Stimulated activated CD8-positive, alpha-beta memory T cell treated with anti-CD3 and anti-CD28 coated beads, Interleukin-7, amount 100 ng/mL, for 1 hour (primary cell): ENCODE data around the gene CALML5.

Source experiments
- DNase-seq, 2 donors: peaks; one replicate each; pipeline ENCODE4 v3.0.0-alpha.2; 2020; ENCODE audit warnings: low read depth in 2 of 2

CALML5 gene

DNA sequence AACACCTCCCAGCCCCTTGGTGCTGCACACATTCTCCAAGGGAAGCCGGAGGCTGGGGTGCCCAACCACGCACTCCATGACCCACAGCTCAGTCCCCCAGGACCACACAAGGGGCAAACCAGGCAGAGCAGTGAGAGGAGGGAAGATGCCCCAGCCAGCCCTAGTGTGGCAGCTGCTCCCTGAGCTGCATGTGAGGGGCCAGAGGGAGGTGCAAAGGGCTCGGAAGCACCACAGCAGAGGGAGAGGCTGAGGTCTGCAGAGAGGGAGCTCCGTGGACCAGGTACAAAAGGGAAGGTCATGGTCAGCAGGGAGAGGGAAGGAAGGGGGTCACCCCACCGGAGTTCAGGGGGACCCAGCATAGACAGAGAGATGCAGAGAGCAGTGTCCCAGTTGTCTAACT, 1.5 kb upstream of the CALML5 start:
- no peak for DNase-seq

DNA sequence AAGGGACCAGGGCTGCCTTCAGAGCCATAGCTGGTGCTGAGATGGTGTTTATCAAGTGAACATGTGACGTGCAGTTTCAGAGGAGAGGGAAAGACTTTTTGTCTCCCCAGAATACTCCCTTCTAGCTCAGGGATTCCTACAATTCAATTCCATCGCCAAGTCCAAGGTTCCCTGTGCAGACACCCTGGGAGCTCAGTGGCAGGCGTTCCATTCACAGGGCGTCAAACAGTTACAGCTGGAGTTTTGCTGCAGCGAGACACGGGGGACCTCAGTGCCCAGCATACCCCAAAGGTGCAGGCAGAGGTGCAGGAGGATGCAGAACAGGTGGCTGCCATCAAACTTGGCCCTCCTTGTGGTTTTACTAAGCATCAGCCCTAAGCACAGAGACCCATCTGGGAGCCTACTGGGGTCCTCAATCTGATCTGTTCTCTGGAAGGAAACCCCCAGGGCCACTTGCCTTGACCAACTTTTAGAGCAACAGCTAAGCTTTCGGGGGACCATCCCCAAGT, 846 bp upstream of the CALML5 start:
- DNase-seq, result no peak

DNA sequence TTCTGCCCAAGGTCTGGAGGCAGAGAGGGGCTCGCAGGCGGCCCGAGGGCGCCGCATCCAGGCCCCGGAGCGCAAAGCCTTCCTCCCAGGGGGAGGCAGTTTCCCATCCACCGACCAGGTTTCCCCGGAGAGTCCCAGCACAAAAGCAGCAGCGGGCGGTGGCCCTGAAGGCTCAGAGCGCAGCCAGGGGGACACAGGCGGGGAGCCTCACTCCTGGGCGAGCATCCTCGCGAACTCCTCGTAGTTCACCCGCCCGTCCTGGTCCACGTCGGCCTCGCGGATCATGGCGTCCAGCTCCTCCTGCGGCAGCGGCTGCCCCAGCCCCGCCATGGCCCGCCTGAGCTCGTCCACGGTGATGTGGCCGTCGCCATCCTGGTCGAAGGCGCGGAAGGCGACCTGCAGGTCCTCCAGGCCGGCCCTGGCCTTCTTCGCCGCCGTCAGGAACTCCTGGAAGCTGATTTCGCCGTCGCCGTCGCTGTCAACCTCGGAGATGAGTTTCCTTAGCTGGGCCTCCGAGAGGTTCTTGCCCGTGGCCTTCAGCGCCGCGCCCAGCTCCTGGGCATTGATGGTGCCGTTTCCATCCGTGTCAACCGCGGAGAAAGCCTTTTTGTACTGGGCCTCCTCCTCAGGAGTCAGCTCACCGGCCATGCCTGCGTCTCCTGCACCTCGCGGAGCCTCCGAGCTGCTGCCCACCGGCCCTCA, 428 bp downstream of the CALML5 start:
- no peak for DNase-seq

DNA sequence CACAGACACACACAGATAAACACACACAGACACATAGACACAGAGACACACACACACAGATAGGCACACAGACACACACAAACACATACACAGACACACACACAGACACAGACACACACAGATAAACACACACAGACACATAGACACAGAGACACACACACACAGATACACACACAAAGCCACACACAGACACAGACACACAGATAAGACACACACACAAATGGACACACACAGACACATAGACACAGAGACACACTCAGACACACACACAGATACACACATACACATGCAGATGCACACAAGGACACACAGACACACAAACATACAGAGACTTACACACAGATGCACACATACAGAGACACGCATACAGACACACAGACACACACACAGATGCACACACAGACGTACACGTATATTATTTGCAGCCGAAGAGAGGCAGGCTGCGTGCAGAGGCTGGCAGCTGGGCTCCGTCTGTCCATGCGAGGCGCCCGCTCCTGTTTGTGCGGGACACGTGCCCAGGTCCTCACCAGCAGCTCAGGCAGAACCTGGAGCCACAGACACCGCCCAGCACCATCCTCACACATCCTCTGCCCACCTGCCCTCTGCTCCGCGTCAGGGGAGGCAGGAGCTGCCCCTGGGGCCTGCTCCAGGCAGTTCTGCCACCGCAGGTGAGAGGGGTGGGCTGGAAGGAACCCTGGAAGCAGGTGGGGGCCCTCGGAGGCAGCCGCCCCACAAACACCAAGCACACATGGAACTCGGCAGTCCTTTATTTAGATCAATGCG, 1.2 kb downstream of the CALML5 start:
- DNase-seq, result no peak

DNA sequence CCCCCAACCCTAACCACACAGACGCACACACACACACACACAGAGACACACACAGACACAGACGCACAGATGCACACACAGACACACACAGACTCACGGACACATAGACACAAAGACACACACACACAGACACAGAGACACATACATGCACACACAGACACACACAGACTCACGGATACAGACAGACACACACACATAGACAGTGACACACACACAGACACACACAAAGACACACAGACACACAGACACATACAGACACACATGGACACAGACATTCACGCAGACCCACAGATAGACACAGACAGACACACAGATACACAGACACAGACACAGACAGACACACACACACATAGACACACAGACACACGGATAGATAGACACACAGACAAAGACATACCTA, 2.1 kb downstream of the CALML5 start:
- no peak for DNase-seq

DNA sequence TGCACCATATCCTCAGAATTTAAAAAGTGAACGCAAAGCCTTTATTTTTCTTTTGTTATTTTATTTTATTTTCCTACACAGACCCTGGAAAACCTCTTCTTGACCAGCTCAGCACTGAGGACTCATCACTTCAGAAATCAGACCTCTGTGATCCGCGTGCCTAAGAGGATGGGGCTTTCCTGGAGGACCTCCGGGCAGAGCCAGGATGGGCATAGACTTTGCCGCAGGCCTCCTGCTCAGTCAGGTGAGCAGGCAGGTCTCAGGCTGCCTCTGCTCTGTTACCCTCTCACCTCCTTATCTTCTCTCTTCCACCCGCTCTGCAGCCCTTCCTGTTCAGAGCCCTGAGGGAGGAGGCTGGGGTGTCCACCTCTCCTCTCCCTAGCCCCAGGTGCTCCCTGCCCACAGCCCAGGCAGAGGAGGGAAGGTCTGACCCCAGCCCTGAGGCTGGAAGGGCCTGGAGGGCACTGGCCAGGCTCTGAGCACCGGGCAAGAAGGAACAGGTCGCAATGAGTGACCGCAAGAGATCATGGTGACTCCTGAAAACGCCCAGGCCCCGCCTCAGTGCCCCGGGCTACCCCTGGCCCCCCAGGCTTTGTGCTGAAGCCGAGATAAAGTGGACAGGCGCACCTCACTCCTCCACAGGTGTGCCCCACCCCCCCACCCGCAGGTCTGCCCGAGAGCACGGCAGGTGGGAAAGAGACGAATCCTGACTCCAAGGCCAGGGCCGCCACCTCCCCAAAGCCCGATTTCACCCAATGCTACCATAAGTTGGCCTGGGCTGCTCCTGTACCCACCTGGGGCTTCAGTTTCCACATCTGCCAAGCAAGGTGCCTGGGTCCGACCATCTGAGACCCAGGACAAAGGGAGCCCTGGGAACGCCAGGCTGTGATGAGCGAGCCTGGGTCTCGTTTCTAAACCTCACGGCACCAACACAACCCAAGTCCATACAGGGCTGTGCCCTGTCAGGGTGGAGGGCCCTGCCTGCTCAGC, 2.8 kb downstream of the CALML5 start:
- DNase-seq, result no peak

DNA sequence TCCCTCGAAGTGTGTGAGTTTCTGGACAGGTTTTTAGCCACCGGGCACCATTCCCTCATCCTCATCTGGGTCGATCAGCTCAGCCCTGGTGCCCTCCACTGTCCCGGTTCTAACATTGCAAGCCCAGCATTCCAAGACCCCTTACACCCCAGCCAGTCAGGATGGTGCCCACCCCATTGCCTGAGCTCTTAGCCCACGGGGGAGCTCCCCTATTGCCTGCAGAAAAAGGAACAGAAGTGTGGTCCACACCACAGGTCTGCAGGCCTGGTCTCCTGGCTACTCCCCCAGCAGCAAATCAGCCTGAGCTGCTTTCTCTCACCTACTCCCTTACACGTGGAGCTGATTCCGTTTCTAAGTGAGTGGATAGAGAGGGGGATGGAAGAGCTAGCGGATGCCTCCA, 4.8 kb downstream of the CALML5 start:
- DNase-seq, result no peak

DNA sequence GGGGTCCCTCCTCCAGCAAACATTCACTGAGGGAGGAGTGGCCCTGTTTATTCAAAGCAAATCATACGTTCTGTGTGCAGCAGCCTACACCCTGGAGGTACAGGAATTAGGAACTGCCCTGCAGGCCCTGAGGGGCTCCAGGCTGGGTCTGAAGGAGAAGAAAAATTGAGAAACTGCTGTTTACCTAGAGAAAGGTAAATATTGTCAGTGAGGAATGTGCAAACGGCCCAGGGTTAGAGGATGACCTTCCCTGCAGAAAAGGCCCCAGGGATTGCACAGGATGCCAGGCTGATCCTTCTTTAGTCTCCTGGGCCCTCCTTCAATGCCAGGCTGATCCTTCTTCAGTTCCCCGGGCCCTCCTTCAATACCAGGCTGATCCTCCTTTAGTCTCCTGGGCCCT, 5.7 kb downstream of the CALML5 start:
- no peak for DNase-seq

DNA sequence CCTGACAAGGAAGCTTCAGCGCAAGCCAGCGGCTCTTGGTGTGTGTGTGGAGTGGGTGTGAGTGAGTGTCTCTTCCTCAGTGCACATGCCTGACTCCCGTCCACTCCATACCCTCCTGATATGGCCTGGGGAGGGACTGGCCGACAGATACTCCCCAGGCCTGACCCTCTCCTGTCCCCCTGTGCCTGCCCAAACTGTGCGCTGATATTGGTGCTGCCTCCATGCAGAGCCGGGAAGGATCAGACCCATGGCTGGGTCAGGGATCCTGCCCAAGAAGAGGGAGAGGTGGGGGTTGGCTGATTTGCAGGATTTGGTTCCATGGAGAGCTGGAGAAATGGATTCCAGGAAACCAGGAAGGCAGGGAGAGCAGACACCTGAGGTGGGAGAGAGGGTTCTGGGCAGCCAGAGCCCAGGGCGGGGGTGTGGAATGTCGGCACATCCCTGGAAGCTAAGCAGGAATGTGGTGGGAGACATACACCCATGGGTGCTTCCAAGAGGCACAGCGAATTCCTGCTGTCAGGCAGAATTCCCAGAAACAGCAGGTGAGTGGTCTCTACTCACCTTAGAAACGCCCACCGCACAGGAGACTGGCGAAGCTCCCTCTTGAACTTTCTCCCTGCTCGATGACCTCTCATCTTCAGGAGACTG, 6.3 kb downstream of the CALML5 start:
- no peak for DNase-seq

DNA sequence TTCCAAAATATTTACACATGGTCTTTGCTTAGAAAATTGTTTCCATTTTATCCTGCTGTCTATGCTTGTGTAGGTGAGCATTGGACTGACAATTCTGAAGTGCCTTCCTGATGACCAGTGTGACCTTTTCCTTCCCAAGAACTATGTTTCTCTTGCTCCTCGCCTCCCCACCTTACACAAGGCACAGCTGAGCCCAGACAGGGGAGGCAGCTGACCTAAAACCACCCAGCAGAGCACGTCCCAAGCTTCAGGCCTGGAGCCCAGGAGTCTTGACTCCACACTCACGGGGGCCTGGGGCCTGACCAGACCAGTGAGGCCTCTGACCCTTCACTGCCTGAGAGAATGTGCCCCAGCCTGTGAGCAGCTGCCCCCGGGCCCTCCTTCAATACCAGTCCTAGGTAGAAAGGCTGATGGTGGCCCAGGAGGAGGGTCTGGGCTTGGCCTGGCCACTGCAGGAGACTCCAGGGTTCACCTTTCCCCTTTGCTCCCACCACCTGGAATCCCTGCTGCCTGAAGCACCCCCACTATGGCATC, 7.0 kb downstream of the CALML5 start:
- DNase-seq, result no peak

DNA sequence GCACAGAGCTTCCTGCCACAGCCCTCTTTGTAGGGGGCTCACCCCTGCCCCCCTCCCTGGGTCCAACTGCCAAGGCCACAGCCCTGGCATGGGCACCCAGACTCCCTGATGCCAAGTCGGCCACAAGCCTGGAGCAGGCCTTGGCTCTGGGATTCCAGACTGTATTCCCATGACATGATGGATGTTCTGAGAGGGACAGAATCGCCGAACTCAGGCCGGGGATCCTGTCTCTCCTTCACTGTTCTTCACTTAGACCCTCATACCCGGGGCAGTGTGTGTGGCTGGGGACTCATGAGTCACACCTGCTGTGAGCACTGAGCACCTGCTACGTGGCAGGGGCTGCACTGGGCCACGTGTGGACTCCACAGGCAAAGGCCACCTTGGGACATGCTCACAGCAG, 7.9 kb downstream of the CALML5 start:
- no peak for DNase-seq

DNA sequence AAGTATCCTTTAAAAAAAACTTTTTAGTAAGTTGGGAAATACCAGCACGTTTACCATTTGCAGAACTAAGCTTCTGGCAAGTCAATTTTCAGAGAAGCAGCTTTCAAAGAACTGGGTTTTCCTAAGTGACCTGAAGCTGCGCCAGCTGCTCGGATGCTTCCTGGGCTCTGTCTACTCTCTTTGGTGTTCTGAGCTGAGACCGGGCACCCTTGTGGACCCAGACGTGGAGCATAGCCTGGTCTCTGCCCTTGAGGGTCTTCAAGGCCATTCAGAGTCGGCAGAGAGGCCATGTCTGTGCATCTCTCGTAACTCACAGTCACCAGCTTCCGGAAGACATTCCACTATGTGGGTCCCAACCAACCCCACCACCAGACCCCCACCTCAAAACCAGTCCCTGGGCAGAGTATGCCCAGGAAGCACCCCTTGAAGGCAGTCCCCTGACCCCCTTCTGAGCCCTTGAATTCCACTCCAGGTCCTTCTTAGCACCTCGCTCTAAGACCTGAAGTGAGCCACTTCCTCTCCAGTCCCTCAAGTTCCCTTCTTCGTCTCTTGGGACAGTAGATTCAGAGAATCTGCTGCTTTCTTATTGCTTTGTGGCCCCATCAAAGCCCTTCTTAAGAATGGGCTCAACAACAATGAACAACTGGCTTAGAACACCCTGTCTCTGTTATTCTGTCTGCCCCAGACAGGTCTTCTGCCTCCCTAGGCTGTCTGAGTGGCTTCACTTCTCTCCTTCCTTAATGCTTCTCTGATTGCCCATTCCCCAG, 8.5 kb downstream of the CALML5 start:
- no peak for DNase-seq

DNA sequence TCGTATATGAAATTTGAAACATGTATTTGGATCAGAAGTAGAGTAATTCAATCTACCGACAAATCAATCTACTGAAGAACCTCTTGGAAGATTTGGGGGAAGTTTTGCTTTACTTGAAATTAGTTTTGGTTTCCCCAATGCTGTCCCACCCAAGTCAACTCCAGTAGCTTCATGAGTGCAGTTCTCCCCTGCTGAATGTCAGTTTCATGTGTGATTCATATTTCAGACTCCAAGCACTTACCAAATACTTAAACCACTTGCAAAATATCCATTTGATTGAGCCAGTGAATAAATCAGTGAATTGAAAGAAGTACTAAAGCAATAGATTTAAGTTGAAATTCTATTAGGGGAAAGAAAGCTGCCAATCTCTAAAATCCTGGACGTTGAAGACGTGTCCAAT, 9.3 kb downstream of the CALML5 start:
- no peak for DNase-seq

DNA sequence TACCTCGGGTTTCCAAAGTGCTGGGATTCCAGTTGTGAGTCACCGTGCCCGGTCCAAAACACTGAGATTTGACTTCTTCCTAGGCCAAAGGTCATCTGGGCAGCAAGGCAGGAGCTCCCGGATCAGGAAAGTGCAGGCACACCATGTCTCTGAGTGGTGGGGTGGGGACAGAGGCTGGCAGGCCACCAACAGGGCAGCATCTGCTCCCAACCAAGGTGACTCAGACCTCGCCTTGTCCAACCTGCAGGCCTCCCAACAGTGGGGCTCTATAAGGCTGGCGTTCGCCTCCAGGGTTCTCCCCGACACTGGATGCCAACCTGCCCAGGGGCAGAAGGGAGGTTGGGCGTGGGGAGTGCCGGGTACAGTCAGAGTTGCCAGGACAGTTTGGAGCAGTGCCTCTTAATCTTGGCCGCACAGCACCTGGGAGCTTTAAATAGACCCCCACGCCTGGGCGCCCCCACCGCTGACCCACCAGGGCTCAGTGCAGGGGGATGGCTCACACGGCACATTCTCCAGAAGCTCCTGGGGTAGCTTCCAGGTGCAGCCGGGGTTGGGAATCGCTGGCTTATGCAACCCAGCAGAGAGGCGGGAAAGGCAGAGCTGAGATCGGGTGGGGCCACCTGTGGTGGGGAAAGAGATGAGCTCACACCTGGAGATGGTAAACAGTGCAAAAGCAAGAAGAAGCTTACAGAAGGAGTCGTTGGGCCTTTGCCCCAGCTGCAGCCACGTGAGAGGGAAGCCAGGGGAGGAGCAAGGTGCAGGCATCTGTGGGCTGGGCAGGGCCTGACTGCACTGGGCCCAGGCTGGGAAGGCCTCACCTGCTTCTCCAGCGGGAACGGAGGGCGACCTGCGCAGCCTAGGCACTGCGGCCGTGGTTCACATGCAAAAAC, 10.9 kb downstream of the CALML5 start:
- no peak for DNase-seq

DNA sequence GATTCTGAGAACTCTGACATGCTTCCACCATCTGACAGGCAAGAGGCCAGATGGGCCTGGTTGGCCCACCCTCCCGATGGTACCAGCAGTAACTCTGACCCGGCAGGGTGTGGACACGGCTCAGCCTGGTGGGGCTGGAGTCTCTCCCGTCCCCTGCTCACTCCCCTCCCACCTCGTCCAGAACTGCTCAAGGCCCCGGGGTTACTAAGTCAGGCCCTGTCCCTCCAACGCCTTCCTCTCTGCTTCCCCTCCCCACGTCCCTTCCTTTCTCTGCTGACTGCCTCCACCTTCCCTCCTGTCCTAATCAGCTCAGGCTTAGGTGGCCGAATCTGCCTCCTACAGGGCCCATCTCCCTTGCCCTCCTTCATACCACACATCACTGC, 12.5 kb downstream of the CALML5 start:
- no peak for DNase-seq

DNA sequence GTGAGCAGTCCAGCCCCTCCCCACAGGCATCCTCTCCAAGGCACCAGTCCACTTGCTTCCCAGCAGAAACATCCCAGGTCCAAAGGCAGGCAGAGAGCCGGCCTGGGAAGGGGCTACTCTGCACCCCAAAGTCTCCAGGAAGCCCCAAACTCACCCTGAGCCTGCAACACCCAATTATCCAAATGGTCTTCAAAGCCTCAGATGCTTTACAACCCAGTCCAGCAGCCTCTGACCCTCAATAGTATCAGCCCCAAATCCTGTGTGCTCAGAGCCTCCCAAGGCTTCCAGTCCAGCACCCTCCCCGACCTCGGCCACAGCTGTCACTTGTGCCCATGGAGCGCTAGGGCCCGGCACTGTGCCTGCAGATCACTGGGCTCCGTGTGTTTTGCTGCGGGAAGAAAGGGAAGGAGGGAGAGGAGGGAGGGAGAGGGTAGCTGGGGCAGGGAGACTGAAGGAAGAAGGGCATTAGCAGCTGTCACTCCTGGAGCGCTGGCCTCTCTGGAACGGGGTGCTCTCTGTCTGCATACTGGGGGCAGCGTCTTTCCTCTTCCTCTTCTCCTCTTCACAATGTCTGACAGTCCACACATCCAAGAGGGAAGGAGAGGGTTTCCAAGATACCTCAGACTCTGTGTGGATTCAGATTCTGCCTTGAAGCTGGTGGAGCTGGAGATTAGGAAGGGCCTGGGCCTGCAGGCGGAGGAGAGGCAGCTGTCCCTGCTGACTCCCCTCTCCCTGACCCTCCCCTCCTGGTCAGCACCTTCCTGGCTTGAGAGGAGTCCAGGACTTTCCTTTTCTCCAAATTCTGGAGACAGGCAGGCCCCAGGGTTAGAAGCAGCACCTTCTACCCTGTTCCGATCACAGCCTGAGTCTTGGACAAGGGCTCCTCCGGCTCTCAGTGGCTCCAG, 13.2 kb downstream of the CALML5 start:
- no peak for DNase-seq

DNA sequence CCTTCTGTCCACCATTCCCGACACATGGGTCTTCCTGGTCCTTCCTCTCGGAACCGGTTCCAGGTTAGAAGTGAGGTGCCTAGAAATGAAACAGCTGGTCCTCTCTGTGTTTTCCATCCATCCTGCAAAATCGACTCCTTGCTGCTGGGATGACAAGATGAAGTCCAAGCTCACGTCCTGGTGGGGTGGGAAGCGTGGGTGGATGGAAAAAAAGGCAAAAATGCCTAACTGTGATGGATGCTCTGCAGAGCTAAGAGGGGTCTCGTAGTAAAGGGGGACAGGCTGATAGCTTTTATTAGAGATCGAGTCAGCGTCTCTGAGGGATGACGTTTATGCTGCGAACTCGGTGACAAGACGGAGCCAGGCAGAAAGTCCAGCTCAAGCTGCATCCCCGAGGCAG, 14.1 kb downstream of the CALML5 start:
- DNase-seq, result no peak

DNA sequence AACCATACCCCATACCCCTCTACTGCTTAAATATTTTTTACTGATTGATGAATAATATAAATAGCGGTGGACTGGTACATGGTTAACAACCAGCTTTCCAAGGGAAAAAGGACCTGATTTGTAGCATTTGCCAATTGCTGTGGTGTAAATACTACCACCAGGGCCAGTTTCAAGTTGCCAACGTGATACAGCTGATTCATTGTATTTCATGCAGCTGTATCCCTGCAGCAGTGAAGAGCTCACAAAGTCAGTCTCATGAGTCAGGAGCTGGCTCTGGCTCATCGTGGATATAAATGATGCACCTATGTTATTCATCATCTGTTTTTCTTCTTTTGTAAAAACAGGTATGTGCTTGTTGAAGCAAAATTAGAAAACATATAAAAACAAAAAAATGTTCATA, 15.2 kb downstream of the CALML5 start:
- no peak for DNase-seq

DNA sequence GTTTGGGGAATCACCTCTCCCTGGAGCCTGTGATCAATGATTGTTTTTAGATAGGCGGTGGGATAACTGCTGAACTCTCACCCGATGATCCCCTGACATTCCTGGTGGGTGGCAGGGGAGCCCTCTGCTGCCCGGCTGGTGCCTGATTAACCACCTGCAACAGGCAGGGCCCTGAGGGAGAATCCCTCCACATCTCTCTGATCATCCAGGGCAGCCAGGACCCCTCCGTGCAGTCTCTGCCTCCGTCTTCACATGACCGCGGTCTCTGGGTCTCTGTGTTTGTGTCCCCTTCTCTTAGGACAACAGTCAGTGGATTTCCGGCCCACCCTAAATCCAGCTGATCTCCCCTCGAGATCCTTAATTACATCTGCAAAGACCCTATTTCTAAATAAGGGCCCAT, 17.4 kb downstream of the CALML5 start:
- no peak for DNase-seq
